ENCODE data around the gene AIG1.

Gene AIG1

GRCh38 chr6:143372199-143372882 is 311.7 kb downstream of the AIG1 start:
- DNase-seq (ENCODE audit: low read depth), result no peak

- no peak for DNase-seq (ENCODE audit: low read depth)
These were observed 313.3 kb downstream of the AIG1 start for GRCh38 chr6:143374014-143374413.

GRCh38 chr6:143375022-143375585 is 314.4 kb downstream of the AIG1 start:
- DNase-seq (ENCODE audit: low read depth), result no peak

- DNase-seq (ENCODE audit: low read depth), result no peak
These were observed 315.7 kb downstream of the AIG1 start for GRCh38 chr6:143376375-143376774.

- no peak for DNase-seq (ENCODE audit: low read depth)
These were observed 316.2 kb downstream of the AIG1 start for GRCh38 chr6:143376861-143377260.

GRCh38 chr6:143385636-143386035 is 324.9 kb downstream of the AIG1 start:
- DNase-seq (ENCODE audit: low read depth), result no peak

- DNase-seq (ENCODE audit: low read depth), result no peak
These were observed 329.6 kb downstream of the AIG1 start for GRCh38 chr6:143390278-143390677.
